ENCODE results near the gene ATP12A.
A peak's percentile ranks its signal among the peaks of the same experiment; 100 is the strongest.

Gene ATP12A

GRCh38 chr13:24688111-24688510 is 7.9 kb downstream of the ATP12A start:
- DNase-seq (ENCODE audit: low read depth in 2 of 2): no peak

DNA sequence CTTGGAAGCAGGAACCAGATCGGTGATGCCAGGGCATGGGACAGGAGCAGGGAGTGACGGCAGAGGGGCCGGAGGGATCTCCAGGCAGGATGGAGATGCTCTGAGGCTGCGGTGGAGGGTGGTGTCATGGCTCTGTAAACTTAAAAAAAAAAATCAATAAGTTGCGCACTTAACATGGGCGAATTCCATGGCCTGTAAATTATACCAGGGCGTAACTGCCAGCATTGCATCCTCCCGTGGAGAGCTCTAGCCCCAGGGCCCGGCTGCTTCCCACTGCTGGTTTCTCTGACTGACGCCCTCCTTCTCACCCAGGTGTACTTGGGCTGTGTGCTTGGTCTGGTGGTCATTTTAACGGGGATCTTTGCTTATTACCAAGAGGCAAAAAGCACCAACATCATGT is 8.7 kb downstream of the ATP12A start:
- DNase-seq (ENCODE audit: low read depth in 2 of 2): no peak

DNA sequence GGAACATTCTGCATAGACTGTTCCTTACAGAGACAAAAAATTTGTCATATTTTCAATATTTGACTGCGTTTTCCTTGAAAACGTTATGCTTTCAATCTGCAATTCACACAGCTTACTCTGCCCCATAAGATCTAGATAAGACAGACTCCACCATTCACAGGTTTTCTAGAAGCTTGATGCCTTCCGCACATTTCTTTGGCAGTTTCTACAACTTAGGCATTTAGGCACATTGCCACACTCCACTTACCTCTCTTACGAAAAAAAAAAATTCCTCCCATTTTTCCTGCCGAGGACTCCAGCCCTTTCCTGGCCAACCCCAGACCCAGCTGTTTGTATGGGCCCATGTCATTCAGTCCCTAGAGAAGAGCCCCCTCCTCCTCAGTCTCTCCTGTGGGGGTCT is 11.2 kb downstream of the ATP12A start:
- no peak for DNase-seq (ENCODE audit: low read depth in 2 of 2)

DNA sequence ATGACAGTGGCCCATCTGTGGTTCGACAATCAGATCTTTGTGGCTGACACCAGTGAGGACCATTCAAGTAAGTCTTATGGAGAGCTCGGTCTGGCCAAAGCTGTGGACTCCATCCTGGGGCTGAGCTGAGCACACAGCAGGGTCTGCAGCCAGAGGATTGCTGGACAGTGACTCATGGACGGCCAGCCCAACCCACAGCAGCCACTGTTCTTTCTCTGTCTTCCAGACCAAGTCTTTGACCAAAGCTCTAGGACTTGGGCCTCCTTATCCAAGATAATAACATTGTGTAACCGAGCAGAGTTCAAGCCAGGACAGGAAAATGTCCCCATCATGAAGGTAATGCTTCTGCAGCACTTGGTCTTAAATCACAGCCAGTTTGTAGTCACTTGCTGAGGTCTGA is 12.4 kb downstream of the ATP12A start:
- DNase-seq (ENCODE audit: low read depth in 2 of 2): no peak

- DNase-seq (ENCODE audit: low read depth in 2 of 2): no peak
These were observed 13.8 kb downstream of the ATP12A start for GRCh38 chr13:24693862-24694471.

DNA sequence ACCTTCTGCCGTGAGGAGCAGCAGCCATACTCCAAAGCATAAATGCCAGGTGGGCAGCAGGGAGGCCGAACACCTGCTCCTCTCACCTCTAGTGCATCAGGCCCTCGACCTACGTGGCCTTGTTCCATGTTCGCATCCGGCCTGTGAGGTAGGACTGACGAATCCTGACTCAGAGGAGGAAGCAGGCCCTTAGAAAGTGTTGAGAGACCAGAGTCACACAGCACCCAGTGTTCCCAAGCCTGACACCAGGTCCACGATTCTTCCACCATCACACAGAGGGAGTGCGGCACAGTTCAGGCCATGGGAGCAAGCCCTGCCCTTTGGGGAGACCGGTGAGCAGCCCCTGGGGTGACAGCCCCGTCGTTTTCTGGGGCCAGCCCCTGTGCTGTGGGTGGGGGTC is 14.7 kb downstream of the ATP12A start:
- no peak for DNase-seq (ENCODE audit: low read depth in 2 of 2)

DNA sequence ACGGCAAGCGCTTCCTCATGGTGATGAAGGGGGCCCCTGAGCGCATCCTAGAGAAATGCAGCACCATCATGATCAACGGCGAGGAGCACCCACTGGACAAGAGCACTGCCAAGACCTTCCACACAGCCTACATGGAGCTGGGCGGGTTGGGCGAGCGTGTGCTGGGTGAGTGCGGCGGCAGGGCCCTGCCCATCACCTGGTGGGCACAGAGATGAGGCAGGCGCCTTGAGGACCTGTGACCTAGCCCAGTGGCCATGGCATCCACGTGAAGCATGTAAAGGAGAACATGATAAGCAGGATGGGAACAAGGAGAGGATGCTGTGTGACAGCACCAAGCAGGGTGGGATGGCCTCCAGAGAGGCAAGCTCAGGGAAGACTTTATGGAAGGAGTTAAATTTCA is 18.5 kb downstream of the ATP12A start:
- DNase-seq (ENCODE audit: low read depth in 2 of 2): no peak

- no peak for DNase-seq (ENCODE audit: low read depth in 2 of 2)
These were observed 19.3 kb downstream of the ATP12A start for GRCh38 chr13:24699541-24699940.

GRCh38 chr13:24700539-24700938 is 20.3 kb downstream of the ATP12A start:
- DNase-seq (ENCODE audit: low read depth in 2 of 2): no peak

- no peak for DNase-seq (ENCODE audit: low read depth in 2 of 2)
These were observed 26.8 kb downstream of the ATP12A start for GRCh38 chr13:24706886-24707585.

DNA sequence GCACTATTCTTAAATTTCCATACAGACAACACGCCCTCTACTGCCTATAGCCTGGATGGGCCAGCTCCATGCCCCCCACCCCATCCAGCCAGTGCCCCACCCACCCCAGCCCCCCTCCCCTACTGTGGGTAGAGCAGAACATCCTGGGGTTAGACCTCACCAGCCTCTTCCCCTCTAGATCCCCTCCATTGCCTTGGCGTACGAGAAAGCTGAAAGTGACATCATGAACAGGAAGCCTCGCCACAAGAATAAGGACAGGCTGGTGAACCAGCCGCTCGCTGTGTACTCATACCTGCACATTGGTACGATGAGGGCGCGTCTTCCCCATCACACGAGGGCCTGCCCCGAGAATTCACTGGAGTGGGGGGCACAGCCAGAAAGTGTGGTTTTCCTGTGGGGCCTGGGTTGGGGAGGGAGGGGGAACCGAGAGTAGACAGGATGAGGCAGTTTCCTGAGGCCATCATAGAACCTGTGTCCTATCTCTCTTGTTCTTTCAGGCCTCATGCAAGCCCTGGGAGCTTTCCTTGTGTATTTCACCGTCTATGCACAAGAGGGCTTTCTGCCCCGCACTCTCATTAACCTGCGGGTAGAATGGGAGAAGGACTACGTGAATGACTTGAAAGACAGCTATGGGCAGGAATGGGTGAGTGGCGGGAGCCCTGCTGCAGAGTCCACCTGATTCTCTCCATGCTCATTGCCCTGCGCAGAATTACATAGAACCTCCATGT is 29.1 kb downstream of the ATP12A start:
- DNase-seq (ENCODE audit: low read depth in 2 of 2): peak; percentile 10 to 36

DNA sequence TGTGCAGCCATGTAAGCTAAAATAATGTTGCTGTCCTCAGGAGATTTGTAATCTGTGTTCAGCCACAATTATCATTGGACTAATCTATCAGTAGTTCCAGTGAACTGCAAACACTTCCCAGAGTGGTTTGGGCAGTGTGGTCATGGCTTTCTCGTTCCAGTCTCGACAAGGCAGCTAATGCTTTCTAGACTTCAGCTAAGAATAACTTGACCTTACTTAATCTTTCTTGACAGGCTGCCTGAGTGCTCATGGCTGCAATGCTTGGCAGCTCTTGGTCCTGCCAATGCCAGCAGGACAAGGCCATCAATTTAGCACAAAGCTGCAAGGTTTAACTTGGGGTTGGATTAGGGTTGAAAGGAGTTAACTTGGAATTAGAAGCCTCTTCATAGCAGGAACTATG is 32.8 kb downstream of the ATP12A start:
- no peak for DNase-seq (ENCODE audit: low read depth in 2 of 2)

DNA sequence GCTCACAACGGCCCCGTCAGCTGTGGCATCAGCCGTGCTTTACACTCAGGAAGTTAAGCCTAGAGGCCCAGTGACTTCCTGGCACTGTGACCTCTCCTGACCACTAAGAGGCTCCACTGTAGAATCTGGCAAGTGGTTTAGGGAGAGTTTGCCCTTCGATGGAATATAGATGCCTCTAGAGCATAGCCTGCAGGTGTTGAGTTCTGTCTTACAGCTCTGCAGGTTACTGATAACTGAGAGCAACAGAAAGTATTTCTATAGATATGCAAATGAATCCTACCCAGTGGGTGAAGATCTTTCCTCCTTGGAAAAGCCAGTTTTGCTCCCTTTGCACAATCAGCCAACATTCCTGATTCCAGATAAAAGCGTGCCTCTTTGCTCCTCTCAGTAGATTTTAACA is 35.8 kb downstream of the ATP12A start:
- DNase-seq (ENCODE audit: low read depth in 2 of 2): no peak

DNA sequence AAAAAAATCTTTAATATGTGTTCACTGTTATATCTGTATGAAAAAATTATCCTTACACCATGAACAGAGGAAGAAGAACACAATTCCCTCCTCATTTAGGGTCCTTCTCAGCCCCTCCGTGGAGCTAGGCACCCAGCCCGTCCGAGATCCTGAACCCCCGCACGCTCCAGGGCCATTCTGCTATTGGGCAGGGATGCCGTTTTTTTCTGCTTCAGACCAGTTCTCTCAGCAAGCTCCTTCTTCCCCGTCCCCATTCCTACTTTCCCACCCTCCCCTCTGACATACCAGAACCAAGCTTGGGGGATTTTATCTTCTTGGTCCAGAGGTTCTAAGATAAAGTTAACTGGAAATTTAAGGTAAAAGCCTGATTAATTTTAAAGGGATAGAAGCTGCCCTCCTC is 36.2 kb downstream of the ATP12A start:
- DNase-seq (ENCODE audit: low read depth in 2 of 2): no peak

- no peak for DNase-seq (ENCODE audit: low read depth in 2 of 2)
These were observed 37.0 kb downstream of the ATP12A start for GRCh38 chr13:24717217-24717616.

DNA sequence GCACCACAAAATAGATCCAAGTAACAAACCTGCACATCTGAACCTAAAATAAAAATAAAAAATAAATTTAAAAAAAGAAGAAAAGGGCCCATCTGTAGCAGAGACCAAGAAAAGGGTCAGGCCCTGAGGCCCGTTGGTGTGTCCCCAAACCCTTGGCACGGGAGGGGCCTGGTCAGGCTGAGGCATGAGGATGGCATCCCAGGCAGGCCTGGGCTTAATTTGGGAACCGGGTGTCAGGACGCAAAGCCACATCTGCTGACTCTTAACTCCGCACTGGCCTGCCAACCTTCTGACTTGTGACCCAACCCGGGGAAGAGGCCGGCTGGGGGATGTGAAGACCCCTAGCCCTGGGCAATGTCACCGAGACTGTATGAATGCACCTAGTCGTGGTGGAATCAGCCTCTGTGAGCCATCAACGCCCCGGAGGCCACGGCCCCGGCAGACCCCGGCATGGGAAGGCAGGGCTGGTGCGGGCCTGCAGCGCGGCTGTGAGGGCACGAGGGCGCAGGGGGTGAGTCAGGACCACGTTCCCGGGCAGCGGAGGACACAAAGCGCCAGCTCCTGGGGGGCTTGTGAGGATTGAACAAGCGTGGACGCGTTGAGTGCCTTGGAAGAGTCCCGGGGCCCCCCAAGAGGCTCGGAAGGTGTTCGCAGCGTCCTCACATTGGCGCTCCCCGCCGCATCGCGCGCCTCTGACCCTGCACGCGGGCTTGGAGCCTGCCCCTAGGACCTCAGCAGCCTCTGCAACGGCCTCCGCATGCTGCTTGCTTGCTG is 38.2 kb downstream of the ATP12A start:
- DNase-seq (ENCODE audit: low read depth in 2 of 2): no peak

GRCh38 chr13:24719139-24719538 is 38.9 kb downstream of the ATP12A start:
- DNase-seq (ENCODE audit: low read depth in 2 of 2): no peak

- DNase-seq (ENCODE audit: low read depth in 2 of 2): no peak
These were observed 43.0 kb downstream of the ATP12A start for GRCh38 chr13:24723206-24723605.

GRCh38 chr13:24724714-24725113 is 44.5 kb downstream of the ATP12A start:
- DNase-seq (ENCODE audit: low read depth in 2 of 2): no peak

DNA sequence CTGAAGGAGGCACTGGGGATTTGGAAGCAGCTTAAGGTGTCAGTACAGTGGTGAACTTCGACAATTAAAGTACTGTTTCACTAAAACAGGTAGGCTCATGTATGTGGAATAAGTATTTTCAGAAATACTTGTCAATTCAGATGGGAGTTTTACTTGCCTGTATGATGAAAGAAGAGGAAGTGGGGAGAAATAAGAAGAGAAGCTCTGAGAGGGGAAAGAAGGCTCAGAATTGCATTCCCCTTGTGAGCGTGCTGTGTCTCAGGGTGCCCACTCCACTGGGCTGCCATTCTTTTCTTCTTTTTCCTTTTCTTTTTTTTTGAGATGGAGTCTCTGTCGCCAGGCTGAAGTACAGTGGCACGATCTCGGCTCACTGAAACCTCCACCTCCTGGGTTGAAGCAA is 45.2 kb downstream of the ATP12A start:
- no peak for DNase-seq (ENCODE audit: low read depth in 2 of 2)

DNA sequence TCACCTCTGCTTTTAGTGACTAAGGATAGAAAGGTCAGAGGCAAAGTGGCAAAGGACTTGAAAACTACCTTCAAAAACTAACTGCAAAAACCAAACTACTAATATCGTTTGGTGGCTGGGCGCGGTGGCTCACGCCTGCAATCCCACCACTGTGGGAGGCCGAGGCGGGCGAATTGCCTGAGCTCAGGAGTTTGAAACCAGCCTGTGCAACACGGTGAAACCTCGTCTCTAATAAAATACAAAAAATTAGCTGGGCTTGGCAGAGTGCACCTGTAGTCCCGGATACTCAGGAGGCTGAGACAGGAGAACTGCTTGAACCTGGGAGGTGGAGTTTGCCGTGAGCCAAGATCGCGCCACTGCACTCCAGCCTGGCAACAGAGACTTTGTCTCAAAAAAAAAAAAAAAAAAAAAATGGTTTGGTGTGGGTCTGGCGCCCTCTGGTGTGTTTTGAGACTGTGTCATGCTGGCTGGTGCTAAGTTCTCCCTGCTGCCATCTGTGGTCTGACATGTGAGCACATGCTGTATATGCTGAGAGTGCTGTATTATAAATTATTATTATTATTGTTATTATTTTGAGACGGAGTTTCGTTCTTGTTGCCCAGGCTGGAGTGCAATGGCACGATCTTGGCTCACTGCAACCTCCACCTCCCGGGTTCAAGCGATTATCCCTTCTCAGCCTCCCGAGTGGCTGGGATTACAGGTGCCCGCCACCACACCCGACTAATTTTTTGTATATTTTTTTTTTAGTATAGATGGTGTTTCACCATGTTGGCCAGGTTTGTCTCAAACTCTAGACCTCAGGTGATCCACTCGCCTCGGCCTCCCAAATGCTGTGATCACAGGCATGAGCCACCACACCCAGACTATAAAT is 47.8 kb downstream of the ATP12A start:
- DNase-seq (ENCODE audit: low read depth in 2 of 2): peak; percentile 17 to 54
